ENCODE data around the gene IL17RA. TPM values are rescaled to one million over a fixed set of nuclear protein-coding genes. Genes with fewer than 3 reads are reported as not detected.

IL17RA gene
- total and polyA plus RNA-seq, 2 donors (not counting 3 experiments of a cell fraction or from before 2014, with no cell fraction given) = 13.0 to 19.3 TPM

DNA sequence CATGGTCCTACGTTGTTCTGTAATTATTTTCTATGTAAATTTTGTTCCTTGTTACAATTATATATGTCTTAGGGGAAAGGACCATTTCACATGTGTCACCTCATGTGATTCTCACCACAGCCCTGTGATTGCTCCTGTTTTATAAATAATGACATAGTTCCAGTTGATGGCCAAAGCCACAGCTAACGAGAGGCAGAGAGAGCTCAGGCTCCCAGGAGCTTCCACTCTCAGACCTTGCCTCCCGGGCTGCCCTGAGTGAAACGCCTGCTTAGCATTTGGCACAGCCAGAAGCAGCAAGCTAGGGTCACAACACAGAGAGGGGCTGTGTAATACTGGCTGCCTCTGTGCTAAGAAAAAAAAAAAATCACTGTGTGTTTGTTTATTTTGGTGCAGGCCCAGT is 30.4 kb downstream of the IL17RA start:
- no peak for TF ChIP-seq JUN (IDR thresholded peaks at IDR 0.05; ENCODE audit: borderline replicate concordance, insufficient read depth, insufficient read length, low read depth)
- TF ChIP-seq, protein P1, sequence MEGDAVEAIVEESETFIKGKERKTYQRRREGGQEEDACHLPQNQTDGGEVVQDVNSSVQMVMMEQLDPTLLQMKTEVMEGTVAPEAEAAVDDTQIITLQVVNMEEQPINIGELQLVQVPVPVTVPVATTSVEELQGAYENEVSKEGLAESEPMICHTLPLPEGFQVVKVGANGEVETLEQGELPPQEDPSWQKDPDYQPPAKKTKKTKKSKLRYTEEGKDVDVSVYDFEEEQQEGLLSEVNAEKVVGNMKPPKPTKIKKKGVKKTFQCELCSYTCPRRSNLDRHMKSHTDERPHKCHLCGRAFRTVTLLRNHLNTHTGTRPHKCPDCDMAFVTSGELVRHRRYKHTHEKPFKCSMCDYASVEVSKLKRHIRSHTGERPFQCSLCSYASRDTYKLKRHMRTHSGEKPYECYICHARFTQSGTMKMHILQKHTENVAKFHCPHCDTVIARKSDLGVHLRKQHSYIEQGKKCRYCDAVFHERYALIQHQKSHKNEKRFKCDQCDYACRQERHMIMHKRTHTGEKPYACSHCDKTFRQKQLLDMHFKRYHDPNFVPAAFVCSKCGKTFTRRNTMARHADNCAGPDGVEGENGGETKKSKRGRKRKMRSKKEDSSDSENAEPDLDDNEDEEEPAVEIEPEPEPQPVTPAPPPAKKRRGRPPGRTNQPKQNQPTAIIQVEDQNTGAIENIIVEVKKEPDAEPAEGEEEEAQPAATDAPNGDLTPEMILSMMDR (IDR thresholded peaks at IDR 0.05; ENCODE audit: extremely low read depth in 1 of 2, insufficient read depth in 1 of 2, low read depth in 1 of 2, low read length in 2 of 2) = no peak
- intact Hi-C loops (cut with micrococcal nuclease) (no loop called here), dilution Hi-C loops (cut with MboI; ENCODE audit: extremely low pct_ligation_motif_present, low sequenced_read_pairs) (no loop called here)
- Histone ChIP-seq H3K36me3 (ENCODE audit: control insufficient read depth in 2 of 2, extremely low read depth in 1 of 2, insufficient read depth in 2 of 2, low read length in 2 of 2) (no peaks in the 10 kb centered on the region), H3K79me2 (ENCODE audit: control insufficient read depth, insufficient read depth, low read length) (no peaks in the 10 kb centered on the region), H3K27me3 (ENCODE audit: control insufficient read depth in 2 of 2, insufficient read depth in 2 of 2, low read length in 2 of 2) (peaks cover 13 to 14% of the 10 kb centered on the region in 2 experiments), H3K4me3 (replicated peaks in 1 of 3; ENCODE audit: insufficient read depth in 1 of 3, low read depth in 1 of 3, low read length in 3 of 3) (no peak overlapping the region), H2AFZ (ENCODE audit: low read depth, low read length) (no peak overlapping the region), H3K9me1 (replicated peaks; ENCODE audit: control insufficient read depth, extremely low read depth, insufficient read depth, low read length) (no peaks in the 10 kb centered on the region), H3K9ac (replicated peaks; ENCODE audit: extremely low read depth, insufficient read depth, low read length) (no peak overlapping the region), H4K20me1 (replicated peaks; ENCODE audit: control insufficient read depth, extremely low read depth, insufficient read depth, low read length) (no peaks in the 10 kb centered on the region), H3K9me3 (replicated peaks; ENCODE audit: control insufficient read depth, insufficient read depth, low read length) (no peaks in the 10 kb centered on the region), H3K27ac (ENCODE audit: insufficient read depth, low read depth, low read length) (no peak overlapping the region), H3K4me2 (ENCODE audit: insufficient read depth, low read length) (no peak overlapping the region), H3K4me1 (ENCODE audit: control insufficient read depth, extremely low read depth, insufficient read depth, low read length) (no peaks in the 10 kb centered on the region)
- DNase-seq (ENCODE audit: low read depth, low spot score) (no peak), FAIRE-seq (no peak)
- ChIA-PET CTCF (interaction anchor here (2.1 to 2.3 kb wide), 2 partner anchors 57 to 386 kb away, joined by 7 read pairs; no protein-coding TSS in a partner anchor), POLR2A (no interaction called here)
- BruUV-seq (replicated peaks) = no TSS peak

DNA sequence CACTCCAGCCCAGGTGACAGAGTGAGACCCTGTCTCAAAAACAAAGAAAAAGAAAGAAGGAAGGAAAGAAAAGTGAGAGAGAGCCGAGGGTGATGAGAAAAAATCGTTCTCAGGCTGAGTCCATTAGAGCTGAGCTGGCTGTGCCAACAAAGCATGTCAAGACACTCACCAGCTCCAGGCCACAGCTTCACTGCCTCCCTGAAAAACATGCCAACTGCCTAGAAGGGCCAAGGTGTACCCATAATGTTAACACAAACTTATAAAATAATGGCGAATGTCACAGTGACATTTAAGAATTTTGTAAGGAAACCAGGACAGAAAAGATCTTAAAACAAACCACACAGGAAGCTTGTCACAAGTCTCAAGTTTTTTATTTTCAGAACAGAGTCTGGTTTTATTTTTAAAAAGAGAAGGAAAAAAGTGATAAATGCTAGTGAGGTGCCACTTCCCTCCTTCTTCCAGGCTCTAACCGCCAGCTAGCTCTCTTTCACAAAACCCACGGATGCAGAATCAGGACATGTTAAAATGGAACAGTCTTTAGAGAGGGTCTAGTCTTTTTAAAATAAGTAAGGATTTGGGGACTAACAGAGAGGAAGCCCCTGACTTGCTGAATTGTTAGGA is 31.3 kb downstream of the IL17RA start:
- no peak overlapping the region for H3K4me2 ChIP-seq (ENCODE audit: insufficient read depth, low read length)
- peaks cover 13 to 15% of the 10 kb centered on the region in 2 experiments for H3K27me3 ChIP-seq (ENCODE audit: control insufficient read depth in 2 of 2, insufficient read depth in 2 of 2, low read length in 2 of 2)
- POLR2A ChIA-PET = no interaction called here
- dilution Hi-C loops (cut with MboI; ENCODE audit: extremely low pct_ligation_motif_present, low sequenced_read_pairs) (no loop called here), intact Hi-C loops (cut with micrococcal nuclease) (no loop called here)
- H3K27ac ChIP-seq (ENCODE audit: insufficient read depth, low read depth, low read length) = no peak overlapping the region
- H3K9me1 ChIP-seq (replicated peaks; ENCODE audit: control insufficient read depth, extremely low read depth, insufficient read depth, low read length) = no peaks in the 10 kb centered on the region
- H3K4me1 ChIP-seq (ENCODE audit: control insufficient read depth, extremely low read depth, insufficient read depth, low read length) = peaks cover 3% of the 10 kb centered on the region
- CTCF ChIA-PET = interaction anchor here (1.7 to 2.3 kb wide), 3 partner anchors 20 to 386 kb away, joined by 5 to 7 read pairs (median 7); no protein-coding TSS in a partner anchor
- H3K4me3 ChIP-seq (replicated peaks in 1 of 3; ENCODE audit: insufficient read depth in 1 of 3, low read depth in 1 of 3, low read length in 3 of 3) = no peak overlapping the region
- no peak overlapping the region for H2AFZ ChIP-seq (ENCODE audit: low read depth, low read length)
- FAIRE-seq = no peak
- no peaks in the 10 kb centered on the region for H4K20me1 ChIP-seq (replicated peaks; ENCODE audit: control insufficient read depth, extremely low read depth, insufficient read depth, low read length)
- TF ChIP-seq JUN (IDR thresholded peaks at IDR 0.05; ENCODE audit: borderline replicate concordance, insufficient read depth, insufficient read length, low read depth) (no peak), POLR2AphosphoS5 (IDR thresholded peaks at IDR 0.05; ENCODE audit: insufficient read depth, low read depth, low read length) (no peak), GATA2 (IDR thresholded peaks at IDR 0.05; ENCODE audit: insufficient read depth, insufficient read length, low read depth, low read length) (no peak), FOS (IDR thresholded peaks at IDR 0.05; ENCODE audit: borderline replicate concordance, insufficient read depth, low read length) (no peak), MYC (IDR thresholded peaks at IDR 0.05; ENCODE audit: low read depth, low read length) (no peak), POLR2A (IDR thresholded peaks at IDR 0.05; ENCODE audit: low read depth, low read length) (no peak), EZH2 (IDR thresholded peaks at IDR 0.05; ENCODE audit: borderline replicate concordance, low read depth, low read length, severe bottlenecking) (no peak)
- TF ChIP-seq, protein P1 (IDR thresholded peaks at IDR 0.05; ENCODE audit: extremely low read depth in 1 of 2, insufficient read depth in 1 of 2, low read depth in 1 of 2, low read length in 2 of 2) = no peak
- TF ChIP-seq, protein P2, sequence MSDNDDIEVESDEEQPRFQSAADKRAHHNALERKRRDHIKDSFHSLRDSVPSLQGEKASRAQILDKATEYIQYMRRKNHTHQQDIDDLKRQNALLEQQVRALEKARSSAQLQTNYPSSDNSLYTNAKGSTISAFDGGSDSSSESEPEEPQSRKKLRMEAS (IDR thresholded peaks at IDR 0.05; ENCODE audit: insufficient read depth, insufficient read length) = no peak
- no TSS peak for BruUV-seq (replicated peaks)
- no peak overlapping the region for H3K9ac ChIP-seq (replicated peaks; ENCODE audit: extremely low read depth, insufficient read depth, low read length)
- no peaks in the 10 kb centered on the region for H3K36me3 ChIP-seq (ENCODE audit: control insufficient read depth in 2 of 2, extremely low read depth in 1 of 2, insufficient read depth in 2 of 2, low read length in 2 of 2)
- no peaks in the 10 kb centered on the region for H3K9me3 ChIP-seq (replicated peaks; ENCODE audit: control insufficient read depth, insufficient read depth, low read length)
- DNase-seq (ENCODE audit: low read depth, low spot score) = no peak
- H3K79me2 ChIP-seq (ENCODE audit: control insufficient read depth, insufficient read depth, low read length) = no peaks in the 10 kb centered on the region
